GM19324 (cell line): ENCODE measurements around the gene CREB1.

Experiments used
- ATAC-seq: cut with Tn5 transposase; IDR thresholded peaks from one replicate; pipeline ENCODE4 v1.9.1; 2021; ENCODE audit warnings: mild to moderate bottlenecking, moderate library complexity; ENCODE audit not compliant: unreplicated experiment, low FRiP score

CREB1 gene

DNA sequence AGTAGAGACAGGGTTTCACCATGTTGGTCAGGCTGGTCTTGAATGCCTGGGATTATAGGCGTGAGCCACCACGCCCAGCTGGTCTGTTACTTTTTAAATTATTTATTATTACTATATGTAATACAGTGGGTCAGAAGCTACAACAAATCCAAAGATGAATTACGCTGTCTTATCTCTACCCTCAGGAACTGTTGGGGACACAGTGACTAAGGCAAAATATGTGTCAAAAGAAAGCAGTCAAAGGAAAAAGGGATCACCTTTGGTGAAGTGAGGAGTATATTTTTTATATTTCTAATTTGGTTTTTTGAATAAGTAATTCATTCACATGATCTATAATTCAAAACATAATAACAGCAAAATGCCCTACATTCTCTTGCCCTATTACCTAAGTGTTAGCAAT, 4.7 kb downstream of the CREB1 start:
- ATAC-seq: no peak

DNA sequence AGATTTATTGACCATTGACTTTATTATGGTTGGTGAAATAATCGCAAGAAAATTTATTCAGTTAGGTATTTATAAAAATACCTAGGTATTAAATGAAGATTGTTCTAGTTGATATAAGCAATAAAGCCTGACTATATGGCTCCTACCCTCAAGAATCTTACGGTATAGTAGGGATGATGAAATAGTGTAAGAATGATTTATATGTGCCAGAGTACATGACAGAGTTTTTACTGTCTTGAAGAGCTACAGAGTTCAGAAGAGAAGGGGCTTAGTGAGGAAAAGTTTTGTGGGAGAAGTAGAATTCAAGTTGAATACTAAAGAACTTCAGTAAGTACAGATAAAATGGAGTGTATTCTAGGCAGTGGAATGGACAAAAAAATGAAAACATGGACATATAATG, 9.7 kb downstream of the CREB1 start:
- no peak for ATAC-seq

DNA sequence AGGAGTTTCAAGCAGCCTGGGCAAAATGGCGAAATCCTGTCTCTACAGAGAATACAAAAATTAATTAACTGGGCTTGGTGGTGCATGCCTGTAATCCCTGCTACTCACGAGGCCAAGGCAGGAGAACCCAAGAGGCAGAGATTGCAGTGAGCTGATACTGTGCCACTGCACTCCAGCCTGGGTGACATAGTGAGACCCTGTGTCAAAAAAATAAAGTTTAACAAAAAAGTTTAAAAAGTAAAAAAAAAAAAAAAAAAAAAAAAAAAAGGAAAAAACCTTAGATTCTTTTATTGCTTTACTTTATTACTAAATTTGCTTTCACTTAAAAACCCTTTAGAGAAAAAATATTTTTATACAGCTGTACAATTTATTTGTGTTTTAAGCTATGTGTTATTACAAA, 10.7 kb downstream of the CREB1 start:
- no peak for ATAC-seq

DNA sequence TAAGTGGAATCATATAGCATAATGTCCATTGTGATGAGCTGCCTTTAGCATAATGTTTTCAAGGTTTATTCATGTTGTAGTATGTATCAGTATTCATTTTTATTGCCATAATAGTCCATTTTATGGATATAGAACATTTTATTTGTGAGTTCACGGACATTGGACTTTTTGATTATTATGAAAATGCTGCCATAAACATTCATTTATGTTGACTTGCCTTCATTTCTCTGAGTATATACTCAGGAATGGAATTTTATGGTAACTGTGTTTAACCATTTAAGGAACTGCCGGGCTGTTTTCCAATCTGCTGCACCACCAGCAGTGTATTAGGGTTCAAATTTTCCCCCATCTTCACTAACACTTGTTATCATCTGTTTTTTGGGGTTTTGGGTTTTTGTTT, 12.2 kb downstream of the CREB1 start:
- ATAC-seq: no peak

DNA sequence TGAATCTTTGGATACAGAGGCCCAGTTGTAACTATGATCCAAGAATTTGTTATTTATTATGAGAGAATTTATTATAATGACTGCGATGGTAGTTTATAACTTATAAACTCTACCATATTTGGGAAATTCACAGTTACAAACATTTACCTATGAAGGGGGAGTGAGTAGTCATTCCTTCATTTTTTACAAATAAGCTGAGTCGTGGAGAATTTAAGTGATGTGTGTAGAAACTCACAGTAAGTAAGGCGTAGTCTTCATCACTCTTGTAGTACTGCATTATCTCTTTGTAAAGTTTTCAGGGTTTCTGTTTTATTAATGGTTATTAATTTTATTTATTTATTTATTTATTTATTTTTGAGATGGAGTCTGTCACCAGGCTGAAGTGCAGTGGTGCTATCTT, 13.5 kb downstream of the CREB1 start:
- ATAC-seq: no peak

DNA sequence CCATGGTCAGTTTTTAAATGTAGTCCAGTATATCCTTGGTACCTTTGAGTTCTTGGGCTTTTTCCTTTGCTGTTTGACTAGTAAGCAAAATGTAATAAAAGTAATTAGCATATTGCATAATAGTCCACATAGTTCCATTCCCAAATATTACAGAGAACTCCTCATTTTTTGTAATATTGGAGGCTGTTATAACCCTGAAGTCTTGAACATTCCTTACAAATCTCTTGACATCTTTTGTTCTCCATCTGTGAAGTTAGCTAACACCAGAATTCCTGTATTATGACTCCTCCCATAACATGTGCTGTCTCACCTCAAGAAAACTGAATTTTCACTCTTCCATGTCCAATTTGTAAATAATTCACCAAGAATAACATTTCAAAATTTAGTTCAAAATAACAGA, 17.1 kb downstream of the CREB1 start:
- ATAC-seq: no peak

DNA sequence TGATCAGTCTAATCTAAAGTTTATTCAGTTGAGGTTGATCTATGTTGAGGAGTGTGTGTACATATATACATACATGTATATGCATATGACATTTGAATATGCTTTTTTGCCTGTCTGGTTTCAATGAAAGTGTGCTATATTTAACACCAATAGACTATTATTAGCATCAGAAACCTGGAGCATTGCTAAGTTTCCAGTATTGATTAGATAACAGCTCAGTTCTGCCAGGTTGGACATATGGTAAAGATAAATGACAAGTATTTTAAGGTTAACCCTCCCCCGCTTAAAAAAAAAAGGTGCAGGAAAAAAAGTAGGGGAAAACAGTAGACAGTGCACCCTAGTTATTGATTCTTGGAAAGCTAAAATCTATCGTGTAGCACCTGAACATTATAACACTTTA, 19.4 kb downstream of the CREB1 start:
- no peak for ATAC-seq

DNA sequence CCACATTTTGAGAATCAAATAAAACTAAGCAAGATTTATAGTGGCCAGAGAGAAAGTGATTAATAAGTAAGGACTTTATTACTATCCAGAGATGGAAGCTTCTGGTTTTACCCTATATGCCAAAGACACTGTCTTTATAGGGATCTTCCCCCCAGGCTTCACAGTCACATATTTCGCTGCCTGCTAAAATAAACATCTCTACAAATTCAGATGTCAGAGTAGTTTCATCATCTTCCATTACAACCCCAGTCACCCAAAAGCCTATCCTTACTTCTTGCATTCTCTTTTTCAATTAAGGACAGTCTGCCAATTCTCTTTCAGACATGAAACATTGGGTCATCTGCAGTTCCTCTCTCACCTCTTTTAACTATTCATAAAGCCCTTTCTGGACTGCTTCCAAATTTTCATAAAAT, 28.3 kb downstream of the CREB1 start:
- ATAC-seq: no peak

DNA sequence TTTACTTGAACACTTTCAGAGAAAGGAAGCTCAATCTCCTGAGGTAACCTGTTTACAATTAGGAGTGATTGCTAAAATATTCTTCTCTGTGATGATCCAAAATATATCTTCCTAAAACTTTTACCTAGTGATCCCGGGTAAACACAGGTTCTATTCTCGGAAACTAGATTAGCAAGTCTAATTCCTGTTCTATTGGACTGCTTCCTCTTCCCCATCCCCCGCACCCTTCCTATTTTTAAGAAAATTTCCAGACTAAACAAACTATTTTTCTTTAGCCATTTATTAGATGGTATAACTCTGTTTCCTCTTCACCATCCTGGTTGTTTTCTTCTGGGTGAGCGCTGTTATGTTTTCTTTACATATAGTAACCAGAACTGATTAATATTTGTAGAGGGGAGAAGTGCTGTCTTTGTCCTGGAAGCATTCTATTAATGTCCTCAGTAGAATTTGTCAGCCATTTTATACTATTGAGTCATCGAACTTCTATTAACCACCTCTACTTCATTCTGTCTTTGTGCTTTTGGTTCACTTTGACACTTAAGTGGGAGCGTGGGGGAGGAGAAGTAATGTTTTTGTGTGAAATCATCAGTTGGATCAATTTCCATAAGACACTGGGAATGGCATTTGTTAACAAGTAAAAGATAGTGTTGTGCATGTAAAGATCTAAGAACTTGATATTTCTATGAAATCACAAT, 31.8 kb downstream of the CREB1 start:
- no peak for ATAC-seq

DNA sequence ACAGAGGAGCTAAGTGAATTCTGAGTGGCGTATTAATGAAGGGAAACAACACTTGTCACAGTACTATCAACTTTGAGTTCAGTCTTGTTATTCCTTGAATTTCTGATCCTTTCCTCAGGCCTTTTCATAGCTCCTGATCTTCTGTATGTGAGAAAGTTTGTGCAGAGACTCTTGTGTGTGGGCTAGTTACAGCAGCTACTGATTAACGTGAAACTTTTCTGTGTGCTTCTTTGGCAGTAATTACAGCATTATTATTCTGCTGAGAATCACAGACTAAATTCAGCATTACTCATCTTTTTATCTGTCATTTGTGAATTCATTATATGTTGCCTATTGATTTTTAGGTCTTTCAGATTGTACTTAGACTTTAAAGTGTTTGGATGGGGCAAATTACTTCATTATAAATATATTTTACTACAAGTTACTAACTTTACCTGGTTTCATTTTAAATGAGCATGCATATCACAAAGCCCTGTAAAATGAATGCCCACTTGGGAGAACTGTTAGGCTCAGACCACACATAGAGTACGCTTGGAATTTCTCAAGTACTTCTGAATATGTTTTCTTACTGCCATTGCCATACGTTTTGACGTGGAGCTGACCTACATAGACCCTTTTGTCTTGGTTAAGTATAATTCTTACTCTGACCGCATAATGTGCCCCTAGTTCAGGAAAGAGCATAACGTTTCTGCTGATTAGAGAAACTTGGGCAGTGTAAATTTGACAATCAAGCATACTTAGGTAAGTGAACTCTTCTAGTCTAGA, 36.2 kb downstream of the CREB1 start:
- ATAC-seq: no peak

DNA sequence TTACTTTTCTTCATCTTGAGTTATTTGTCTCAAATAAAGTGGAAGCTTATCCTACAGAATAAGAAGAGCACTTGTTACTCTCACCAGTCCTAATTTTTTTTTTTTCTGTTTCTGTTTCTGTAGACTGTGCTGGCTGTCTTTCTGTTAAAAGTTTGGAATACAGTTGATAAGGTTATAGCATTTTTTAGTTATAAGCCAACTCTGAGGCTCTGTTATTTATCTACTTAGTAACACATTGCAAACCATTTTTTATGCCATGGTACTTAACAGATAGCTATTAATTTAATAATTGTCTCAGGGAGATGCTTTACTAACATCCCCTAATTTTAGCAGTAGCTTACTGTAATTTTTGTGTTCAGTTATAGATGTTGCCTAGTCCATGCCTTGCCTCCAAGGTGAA, 37.9 kb downstream of the CREB1 start:
- ATAC-seq: no peak

DNA sequence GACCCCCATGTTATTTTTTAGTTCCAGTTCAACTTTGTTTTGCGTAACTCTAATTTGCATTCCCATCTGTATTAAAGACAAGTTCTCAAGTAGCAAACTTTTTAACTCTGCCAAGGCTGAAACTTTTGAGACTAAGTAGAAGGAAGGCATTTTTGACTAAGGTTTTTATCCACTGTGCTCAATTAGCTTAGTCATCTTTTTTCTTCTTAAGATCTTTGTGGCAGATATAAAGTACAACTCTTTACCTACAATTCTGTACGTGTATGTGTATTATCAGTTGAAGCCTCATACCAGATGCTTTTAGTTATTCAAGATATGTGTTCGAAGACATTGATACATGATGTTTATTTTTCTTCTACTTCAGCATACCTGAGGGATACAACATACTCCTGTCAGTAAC, 41.6 kb downstream of the CREB1 start:
- no peak for ATAC-seq

DNA sequence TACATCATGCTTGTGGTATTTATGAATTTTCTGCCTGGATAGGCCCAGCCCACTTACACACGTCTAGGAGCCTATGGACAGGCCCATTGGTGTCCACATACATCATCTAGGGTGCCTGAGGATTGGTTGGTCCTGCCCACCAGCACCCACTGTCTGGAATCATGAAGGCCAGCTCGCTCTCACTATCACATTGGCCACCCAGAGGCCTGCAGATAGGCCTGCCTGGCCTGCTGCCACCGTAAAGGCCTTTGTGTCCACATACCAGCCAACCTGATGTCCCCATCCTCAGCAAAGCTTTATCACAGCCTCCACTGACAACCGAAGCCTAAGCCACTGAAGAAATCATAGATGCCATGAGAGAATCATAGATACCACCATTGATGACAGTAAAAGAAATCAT, 55.2 kb downstream of the CREB1 start:
- ATAC-seq: no peak

DNA sequence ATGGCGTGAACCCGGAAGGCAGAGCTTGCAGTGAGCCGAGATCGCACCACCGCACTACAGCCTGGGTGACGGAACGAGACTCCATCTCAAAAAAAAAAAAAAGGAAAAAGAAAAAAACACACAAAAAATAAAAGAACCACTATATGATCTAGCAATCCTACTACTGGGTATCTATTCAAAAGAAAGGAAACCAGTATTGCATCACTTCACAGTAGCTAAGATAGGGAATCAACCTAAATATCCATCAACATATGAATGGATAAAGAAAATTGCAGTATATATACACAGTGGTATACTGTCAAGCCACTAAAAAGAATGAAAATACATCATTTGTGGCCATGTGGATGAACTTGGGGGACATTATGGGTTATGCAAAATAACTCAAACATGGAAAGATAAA, 57.5 kb downstream of the CREB1 start:
- no peak for ATAC-seq

DNA sequence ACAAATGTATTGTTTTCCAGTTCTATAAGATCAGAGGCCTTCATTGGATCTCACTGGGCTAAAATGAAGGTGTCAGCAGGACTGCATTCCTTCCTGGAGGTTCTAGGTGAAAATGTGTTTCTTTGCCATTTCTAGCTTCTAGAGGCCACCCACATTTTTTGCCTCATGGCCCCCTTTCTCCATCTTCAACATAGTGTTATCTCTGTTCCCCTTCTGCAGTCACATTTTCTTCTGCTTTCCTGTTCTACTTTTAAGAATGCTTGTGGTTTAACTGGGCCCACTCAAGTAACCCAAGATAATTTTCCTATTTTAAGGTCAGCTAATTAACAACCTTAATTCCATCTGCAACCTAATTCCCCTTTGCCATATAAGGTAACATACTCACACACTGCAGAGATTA, 59.4 kb downstream of the CREB1 start:
- ATAC-seq: no peak

DNA sequence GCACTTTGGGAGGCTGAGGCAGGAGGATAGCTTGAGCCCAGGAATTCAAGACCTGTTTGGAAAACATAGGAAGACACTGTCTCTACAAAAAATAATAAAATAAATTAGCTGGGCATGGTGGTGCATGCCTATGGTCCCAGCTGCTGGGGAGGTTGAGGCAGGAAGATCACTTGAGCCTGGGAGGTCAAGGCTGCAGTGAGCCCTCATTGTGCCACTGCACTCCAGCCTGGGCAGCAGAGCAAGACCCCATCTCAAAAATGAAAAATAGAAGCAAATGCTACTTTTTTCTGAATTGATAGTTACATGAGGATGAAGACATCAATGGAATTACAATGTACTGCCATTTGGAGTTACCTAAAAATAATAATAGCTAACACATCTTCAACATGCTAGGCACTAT, 63.5 kb downstream of the CREB1 start:
- ATAC-seq: no peak

DNA sequence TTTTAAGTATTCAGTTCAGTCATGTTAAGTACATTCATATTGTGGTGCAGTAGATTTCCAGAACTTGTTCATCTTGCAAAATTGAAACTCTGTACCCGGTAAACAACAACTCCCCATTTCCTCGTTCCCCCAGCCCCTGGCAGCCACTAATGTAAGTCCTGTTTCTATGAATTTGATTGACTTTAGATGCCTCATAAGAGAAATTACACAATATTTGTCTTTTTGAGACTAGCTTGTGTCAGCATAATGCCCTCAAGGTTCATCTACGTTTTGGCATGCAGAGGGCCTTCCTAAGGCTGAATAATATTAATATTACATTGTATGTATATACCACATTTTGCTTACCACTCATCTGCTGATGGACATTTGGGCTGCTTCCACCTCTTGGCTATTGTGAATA, 64.5 kb downstream of the CREB1 start:
- ATAC-seq: no peak

DNA sequence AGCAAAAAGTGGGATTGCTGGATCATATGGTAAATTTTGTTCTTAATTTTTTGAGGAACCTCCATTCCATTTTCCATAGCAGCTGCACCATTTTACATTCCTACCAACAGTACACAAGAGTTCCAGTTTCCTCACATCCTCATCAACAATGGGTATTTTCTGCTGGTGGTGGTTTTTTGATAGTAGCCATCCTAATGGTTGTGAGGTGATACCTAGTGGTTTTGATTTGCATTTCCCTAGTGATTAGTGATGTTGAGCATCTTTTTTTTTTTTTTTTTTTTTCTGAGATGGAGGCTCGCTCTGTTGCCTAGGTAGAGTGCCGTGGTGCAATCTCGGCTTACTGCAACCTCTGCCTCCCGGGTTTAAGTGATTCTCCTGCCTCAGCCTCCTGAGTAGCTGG, 65.0 kb downstream of the CREB1 start:
- ATAC-seq: no peak

DNA sequence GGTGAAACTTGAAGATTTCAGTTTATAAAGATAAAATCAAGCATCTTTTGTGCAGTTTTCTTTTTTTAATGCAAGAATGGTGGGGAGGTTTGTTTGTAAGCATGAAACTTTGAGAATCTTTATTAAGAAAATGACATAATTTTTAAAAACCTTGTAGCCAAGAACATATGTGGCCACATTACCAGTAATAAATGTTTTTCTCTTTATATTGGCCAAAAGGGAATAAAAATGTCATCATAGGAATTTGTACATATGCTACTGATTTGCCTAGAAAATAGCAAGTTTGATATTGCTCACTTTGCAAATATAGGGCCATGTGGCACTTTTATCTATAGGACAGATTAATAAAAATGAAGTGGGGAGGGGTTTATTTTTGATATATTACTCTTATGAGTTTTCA, 69.9 kb downstream of the CREB1 start:
- no peak for ATAC-seq

DNA sequence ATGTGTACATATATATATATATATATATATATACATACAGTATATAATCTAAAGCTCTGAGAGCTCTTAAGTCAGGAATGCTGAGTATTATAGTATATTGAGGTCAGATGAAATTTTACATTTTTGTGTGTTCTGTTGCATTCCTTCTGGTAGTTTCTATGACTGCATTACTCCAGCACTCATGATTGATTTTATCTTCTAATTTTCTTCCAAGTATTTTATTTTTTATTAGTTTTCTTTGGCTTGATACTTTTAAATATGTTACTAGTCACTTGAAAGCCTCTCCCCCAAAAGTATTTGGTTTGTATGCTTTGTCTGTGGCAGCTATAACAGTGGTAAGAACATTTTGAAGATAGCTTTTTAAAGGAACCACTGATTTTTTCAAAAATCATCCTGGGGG, 70.5 kb downstream of the CREB1 start:
- ATAC-seq: no peak

DNA sequence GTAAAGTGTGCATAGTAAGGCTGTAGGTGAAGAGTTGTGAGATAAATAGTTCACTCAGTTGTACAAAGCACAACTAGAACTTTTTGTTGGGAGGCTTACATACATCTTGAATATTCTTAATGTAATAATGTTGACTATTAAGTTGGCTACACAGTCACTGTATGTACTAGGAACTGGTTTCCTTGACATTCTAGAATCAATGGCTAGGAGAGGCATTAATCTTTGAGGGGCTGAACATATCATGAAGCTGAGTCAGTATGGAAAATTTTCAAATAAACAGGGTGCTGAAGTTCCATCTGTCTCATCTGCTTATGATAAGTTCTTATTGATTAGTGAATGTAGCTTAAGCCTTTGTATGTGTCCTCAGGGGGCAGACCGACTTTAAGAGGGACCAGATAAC, 72.0 kb downstream of the CREB1 start:
- no peak for ATAC-seq

DNA sequence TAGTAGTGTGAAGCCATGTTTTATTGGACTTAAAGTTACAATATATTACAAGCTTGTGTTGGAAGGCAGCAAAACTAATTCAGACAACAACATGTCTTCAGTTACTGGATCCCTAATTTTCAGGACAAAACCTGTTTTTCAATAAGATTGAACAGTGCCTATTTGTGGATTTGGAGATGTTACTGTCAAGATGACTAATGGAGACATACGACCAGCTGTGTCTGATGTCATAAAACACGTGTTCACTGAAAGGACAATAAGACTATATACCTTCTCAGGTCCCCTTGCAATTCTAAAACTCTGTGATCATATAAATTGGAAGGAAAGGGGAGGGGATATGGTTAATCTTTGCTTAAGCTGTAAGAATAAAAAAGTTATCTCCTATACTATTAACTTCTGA, 73.7 kb downstream of the CREB1 start:
- ATAC-seq: no peak
